T follicular helper cell (primary cell): ENCODE data around the gene LAGE3.

Experiments used
- DNase-seq: peaks from one replicate; pipeline ENCODE4 v3.0.0-alpha.2; 2020; ENCODE audit warnings: low read depth

LAGE3 gene

GRCh38 chrX:154458116-154458953, 20.7 kb downstream of the LAGE3 start, which contains the start of gene PLXNA3:
TSS of gene PLXNA3 (plus strand) at chrX:154458281. CDS start at chrX:154460184, 1,903 bp downstream.
- peak; percentile 53 for DNase-seq

GRCh38 chrX:154457491-154458115, 21.5 kb downstream of the LAGE3 start:
- DNase-seq: peak; percentile 33

- no peak for DNase-seq
Observed at GRCh38 chrX:154452823-154453222, 26.3 kb downstream of the LAGE3 start.

- no peak for DNase-seq
Observed at GRCh38 chrX:154450312-154450711, 28.8 kb downstream of the LAGE3 start.

GRCh38 chrX:154449618-154450017, 29.5 kb downstream of the LAGE3 start:
- DNase-seq: no peak

- no peak for DNase-seq
Observed at GRCh38 chrX:154448484-154448883, 30.6 kb downstream of the LAGE3 start.

GRCh38 chrX:154446430-154446829, 32.7 kb downstream of the LAGE3 start:
- DNase-seq: no peak

- no peak for DNase-seq
Observed at GRCh38 chrX:154445776-154446175, 33.3 kb downstream of the LAGE3 start.

- DNase-seq: no peak
Observed at GRCh38 chrX:154444755-154445246, 34.3 kb downstream of the LAGE3 start.

- DNase-seq: peak; percentile 54
Observed at GRCh38 chrX:154443992-154444754, 34.9 kb downstream of the LAGE3 start, which contains the start of gene FAM50A. TSS of gene FAM50A (plus strand) at chrX:154444141. CDS start at chrX:154444236, 95 bp downstream.

GRCh38 chrX:154443479-154443910, 35.6 kb downstream of the LAGE3 start:
- no peak for DNase-seq

- DNase-seq: no peak
Observed at GRCh38 chrX:154441984-154442707, 36.9 kb downstream of the LAGE3 start.

- no peak for DNase-seq
Observed at GRCh38 chrX:154441564-154441963, 37.5 kb downstream of the LAGE3 start.

GRCh38 chrX:154440623-154441357, 38.3 kb downstream of the LAGE3 start:
- no peak for DNase-seq

GRCh38 chrX:154439841-154440240, 39.2 kb downstream of the LAGE3 start:
- no peak for DNase-seq

- no peak for DNase-seq
Observed at GRCh38 chrX:154437971-154438893, 40.8 kb downstream of the LAGE3 start.

- peak; percentile 41 for DNase-seq
Observed at GRCh38 chrX:154436983-154437752, 41.9 kb downstream of the LAGE3 start, which contains the start of gene GDI1. TSS of gene GDI1 (plus strand) at chrX:154437154. CDS start at chrX:154437255, 101 bp downstream.

GRCh38 chrX:154436374-154436982, 42.6 kb downstream of the LAGE3 start:
- DNase-seq: peak; percentile 49
